ENCODE results near the gene DLGAP1.

DNA sequence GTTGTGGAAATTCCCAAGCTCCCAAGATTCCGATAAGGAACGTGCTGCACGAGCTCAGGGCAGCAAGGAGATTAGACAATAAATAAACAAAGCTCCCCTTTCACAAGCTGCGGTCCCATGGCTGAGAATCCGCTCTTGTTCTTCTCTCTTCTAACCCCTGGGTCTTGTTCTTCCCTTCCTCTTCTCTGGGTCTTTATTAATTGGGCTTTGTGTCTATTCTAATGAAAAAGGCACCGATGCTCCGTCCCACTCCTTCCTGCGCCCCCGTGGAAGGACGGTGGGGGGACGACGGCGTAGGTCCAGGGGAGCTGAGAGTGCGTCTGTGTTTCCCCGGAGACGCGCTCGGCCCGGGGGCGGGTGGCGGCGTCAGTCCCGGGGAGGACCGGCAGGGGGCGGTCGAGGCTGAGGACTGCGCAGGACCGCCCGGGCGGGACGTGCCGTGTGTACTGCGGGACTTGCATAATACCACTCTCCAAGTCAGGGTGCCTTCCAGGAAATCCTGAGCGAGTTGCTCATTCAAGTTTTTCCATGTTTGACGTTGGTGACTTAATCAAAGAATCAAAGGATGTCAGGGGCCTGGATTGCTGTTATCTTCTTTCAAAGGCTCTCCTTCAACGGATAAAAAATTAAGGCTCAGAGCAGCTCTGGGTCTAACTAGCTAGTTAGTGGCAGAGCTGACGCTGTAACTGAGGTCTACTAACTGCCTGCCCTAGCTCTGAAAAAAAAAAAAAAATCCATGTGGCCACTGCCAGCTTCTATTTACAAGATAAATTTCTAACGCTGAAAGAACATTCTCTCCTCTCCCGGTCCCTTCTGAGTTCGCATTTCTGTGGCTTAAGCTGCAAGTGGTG lies 683.8 kb downstream of the DLGAP1 start:
- peak; percentile 76 for TF ChIP-seq CTCF (IDR thresholded peaks at IDR 0.05; ENCODE audit: low read depth, low read length)
- no peak for TF ChIP-seq POLR2A (IDR thresholded peaks at IDR 0.05; ENCODE audit: extremely low read depth, insufficient read length)
- TF ChIP-seq MYC (IDR thresholded peaks at IDR 0.05; ENCODE audit: low read depth, low read length): no peak
- TF ChIP-seq MAX (IDR thresholded peaks at IDR 0.05; ENCODE audit: low read depth, low read length): no peak

All from NB4 (cell line).